AG04449 (cell line): ENCODE data around the gene WIPF3.

Source experiments
- CTCF ChIA-PET: fragments of 350-600 bp; formaldehyde crosslinking; extraction: SDS; loops from one replicate; lab custom pipeline; 2021; ENCODE audit warnings: antibody characterized with exemption; lab: Yijun Ruan, JAX
- POLR2A ChIA-PET: fragments of 400-600, 350-600 bp; formaldehyde crosslinking; extraction: SDS; loops from one replicate; lab custom pipeline; 2020; ENCODE audit warnings: antibody characterized with exemption, inconsistent platforms; lab: Yijun Ruan, JAX
- DNase-seq: peaks from one replicate; pipeline ENCODE4 v3.0.0-alpha.2; 2010; ENCODE audit warnings: low read depth, low spot score
- H3K4me3 ChIP-seq: 2 replicates; pipeline ENCODE4 v1.5.1; 2011; ENCODE audit warnings: low read depth, mild to moderate bottlenecking, control low read depth, low read length
- CTCF ChIP-seq: IDR thresholded peaks from one replicate; pipeline ENCODE4 v1.5.1; 2011; ENCODE audit warnings: mild to moderate bottlenecking, moderate library complexity, low read length, control low read depth, inconsistent platforms; ENCODE audit not compliant: insufficient read depth; ENCODE audit errors: missing control alignments

Gene WIPF3

GRCh38 chr7:29797112-29797944 lies 9.0 kb upstream of the WIPF3 start:
- ChIA-PET POLR2A (no interaction called here), CTCF (no interaction called here)
- H3K4me3 ChIP-seq = no peak overlapping the region
- TF ChIP-seq CTCF = no peak
- DNase-seq = no peak

GRCh38 chr7:29798422-29798821 lies 7.9 kb upstream of the WIPF3 start:
- no peak for TF ChIP-seq CTCF
- no peak for DNase-seq
- POLR2A ChIA-PET = no interaction called here
- H3K4me3 ChIP-seq = no peak overlapping the region
- CTCF ChIA-PET = no interaction called here

GRCh38 chr7:29801929-29802328 lies 4.4 kb upstream of the WIPF3 start:
- CTCF ChIA-PET = interaction anchor here (1.4 kb wide), 1 partner anchor 12 kb away, joined by 3 read pairs; no protein-coding TSS in a partner anchor

GRCh38 chr7:29805031-29805430 lies 1.3 kb upstream of the WIPF3 start:
- no peak overlapping the region for H3K4me3 ChIP-seq
- DNase-seq = no peak
- no peak for TF ChIP-seq CTCF
- ChIA-PET CTCF (interaction anchor here (1.2 kb wide), 1 partner anchor 63 kb away, joined by 3 read pairs; no protein-coding TSS in a partner anchor), POLR2A (no interaction called here)

More at GRCh38 chr7:29801929-29802328, 4.4 kb upstream of the WIPF3 start:
- no peak for DNase-seq
- POLR2A ChIA-PET = no interaction called here
- no peak for TF ChIP-seq CTCF
- H3K4me3 ChIP-seq = no peak overlapping the region

DNA sequence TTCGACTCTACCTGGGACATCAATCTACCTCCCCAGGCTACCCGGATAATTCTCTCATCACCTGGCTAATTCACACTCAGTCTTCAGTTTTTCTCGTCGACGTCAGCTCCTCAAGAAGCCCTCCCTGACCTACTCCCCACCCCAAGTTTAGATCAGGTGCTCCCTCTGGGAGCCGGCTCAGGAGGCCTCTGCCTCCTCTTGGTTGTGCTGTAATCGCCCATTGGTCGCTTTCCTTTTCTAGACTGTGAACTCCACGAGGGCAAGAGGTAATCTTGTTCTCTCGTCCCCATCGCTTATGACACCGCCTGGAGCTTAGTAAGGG lies 461 bp upstream of the WIPF3 start:
- no peak for DNase-seq
- CTCF ChIA-PET = interaction anchor here (1.2 kb wide), 1 partner anchor 64 kb away, joined by 3 read pairs; no protein-coding TSS in a partner anchor
- POLR2A ChIA-PET = no interaction called here
- no peak overlapping the region for H3K4me3 ChIP-seq
- no peak for TF ChIP-seq CTCF

DNA sequence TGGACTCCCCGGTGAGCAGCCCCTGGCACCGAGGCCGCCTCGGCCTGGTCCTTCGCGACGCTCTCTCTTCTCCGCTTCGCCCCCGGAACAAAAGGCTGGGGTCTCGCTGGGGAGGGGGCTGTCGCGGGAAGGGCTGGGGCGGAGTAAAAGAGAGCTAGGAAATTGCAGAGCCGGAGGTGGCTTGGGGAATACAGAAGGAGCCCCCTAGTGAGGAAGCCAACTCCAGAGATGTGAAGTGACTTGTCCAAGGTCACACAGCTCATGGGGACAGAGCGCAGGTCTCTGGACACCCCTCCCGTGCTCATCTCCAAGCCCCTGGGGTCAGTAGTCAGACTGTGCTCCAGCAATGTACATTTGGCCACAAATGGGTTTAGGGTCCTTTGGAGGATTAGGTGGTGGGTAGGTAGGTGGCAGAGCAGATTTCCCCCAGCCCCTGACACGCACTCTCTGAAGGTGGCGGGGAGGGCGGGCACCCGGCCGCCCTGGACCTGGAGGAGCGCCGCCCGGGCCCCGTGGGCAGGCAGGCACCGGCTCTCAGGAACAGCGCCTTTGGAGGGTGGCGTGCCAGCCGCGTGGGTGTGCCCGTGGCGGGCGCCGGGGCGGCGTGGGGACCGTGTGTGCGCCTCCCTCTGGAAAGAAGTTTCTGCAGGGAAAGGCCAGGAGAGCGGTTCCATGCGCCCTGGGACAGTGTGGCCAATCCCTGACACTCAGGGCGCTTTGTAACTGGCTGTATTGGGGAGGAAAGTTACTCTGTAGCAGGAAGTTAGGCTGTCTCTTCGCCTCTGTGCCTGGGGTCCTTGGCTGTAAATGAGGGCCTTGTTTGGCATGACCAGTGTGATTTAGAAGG lies 910 bp downstream of the WIPF3 start:
- no peak for TF ChIP-seq CTCF
- DNase-seq = no peak
- H3K4me3 ChIP-seq = no peak overlapping the region
- ChIA-PET POLR2A (interaction anchor here (0.6 kb wide), 1 partner anchor 8 kb away, joined by 3 read pairs; no protein-coding TSS in a partner anchor), CTCF (no interaction called here)
